Adrenal gland (tissue), 12 donors: ENCODE results near the gene SLC34A3. TPM values are rescaled to one million over a fixed set of nuclear protein-coding genes. Genes with fewer than 3 reads are reported as not detected.

Experiments used
- DNase-seq, 7 donors: peaks; one replicate each; pipeline ENCODE4 v3.0.0-alpha.2; 2019 to 2020
- H3K27ac ChIP-seq, 5 donors: fragments of 200-600 bp; sonication (generic) in 4 of 5; 1 replicate in 3 of 5; 2 replicates in 2 of 5; pipeline versions ENCODE4 v1.5.1 to v1.8.0; 2016 to 2020; ENCODE audit warnings: mild to moderate bottlenecking in 1 of 5
- H3K27me3 ChIP-seq: fragments of 200-600 bp; 2 replicates; pipeline ENCODE4 v1.8.0; 2021
- H3K36me3 ChIP-seq, 2 donors: fragments of 200-600 bp; replicated peaks in 1 of 2; 1 replicate in 1 of 2; 2 replicates in 1 of 2; pipeline versions ENCODE4 v1.5.1 to v1.8.0; 2018 to 2022
- H3K4me1 ChIP-seq, 2 donors: fragments of 200-600 bp; replicated peaks in 1 of 2; 1 replicate in 1 of 2; 2 replicates in 1 of 2; pipeline versions ENCODE4 v1.5.1 to v1.8.0; 2018 to 2021
- H3K4me3 ChIP-seq, 4 donors: fragments of 200-600 bp; sonication (generic) in 3 of 4; one replicate each; pipeline ENCODE4 v1.5.1; 2016 to 2018
- H3K9me3 ChIP-seq, 3 donors: fragments of 200-600 bp; sonication (generic) in 1 of 3; replicated peaks in 1 of 3; 1 replicate in 2 of 3; 2 replicates in 1 of 3; pipeline versions ENCODE4 v1.5.1 to v1.8.0; 2016 to 2021
- POLR2A ChIP-seq, 2 donors: fragments of 450-650 bp; IDR thresholded peaks; one replicate each; pipeline ENCODE4 v1.6.1; 2017; ENCODE audit warnings: antibody characterized with exemption in 2 of 2, mild to moderate bottlenecking in 2 of 2, moderate library complexity in 1 of 2
- WGBS, 4 donors: extraction: QIAGEN DNeasy Blood & Tissue Kit in 2 of 4; methylation state at CpG; one replicate each; pipeline versions ENCODE4 v1.1.5 to v1.1.7; 2013 to 2017; 5-methylcytosine and 5-hydroxymethylcytosine counted together
- intact Hi-C, 2 donors: fragments of 100-400 bp; cut with DNase I; formaldehyde crosslinking; loops; one replicate each; pipeline versions ENCODE4 v1.14.1 to v1.15.0; 2022 to 2023
- polyA plus RNA-seq, 3 donors: library from polyadenylated mRNA; stranded (reverse); fragments of 200-250 nt in 2 of 3; fragments of 350-450 nt in 1 of 3; fragmentation: Illumina TruSeq in 1 of 3; extraction: RNeasy Lipid Tissue Mini Kit (QIAGEN cat#74804) in 1 of 3; gene quantifications; one replicate each; pipeline ENCODE4 v1.2.3, GENCODE V29; 2013 to 2014
- total RNA-seq, 9 donors: library from RNA; depleted of rRNA in 4 of 9; stranded (reverse); fragments of >200 nt in 4 of 9; fragments of 120-200 nt in 1 of 9; fragmentation: NEBNext Ultra II Directional in 1 of 9; extraction: Animal tissue kit (Norgen Biotek cat#: 25700) in 1 of 9; gene quantifications; one replicate each; pipeline versions ENCODE4 v1.1.0 to v1.2.4, GENCODE V29; 2013 to 2023
- TF ChIP-seq, protein P1 (sequence below), 6 experiments: fragments of 450-650 bp in 4 of 6; fragments of 200-600 bp in 2 of 6; sonication (generic) in 1 of 6; IDR thresholded peaks; 1 replicate in 5 of 6; 2 replicates in 1 of 6; pipeline versions ENCODE4 v1.5.1 to v1.8.0; 2016 to 2021; ENCODE audit warnings: antibody characterized with exemption in 6 of 6, mild to moderate bottlenecking in 2 of 6, moderate library complexity in 1 of 6
- donor health status: healthy with polysubstance abuse.
- donor health status: Bipolar disorder and iron deficiency.
- donor health status: DM: yes; HTN: yes; CAD: no.
- donor health status: DM: no; HTN: no; CAD: no.
- donor health status: DM: no; HTN: no; CAD: no.
- donor health status: DM: yes; HTN: yes; CAD: no.

SLC34A3 gene
- total and polyA plus RNA-seq, 12 donors, result not detected

DNA sequence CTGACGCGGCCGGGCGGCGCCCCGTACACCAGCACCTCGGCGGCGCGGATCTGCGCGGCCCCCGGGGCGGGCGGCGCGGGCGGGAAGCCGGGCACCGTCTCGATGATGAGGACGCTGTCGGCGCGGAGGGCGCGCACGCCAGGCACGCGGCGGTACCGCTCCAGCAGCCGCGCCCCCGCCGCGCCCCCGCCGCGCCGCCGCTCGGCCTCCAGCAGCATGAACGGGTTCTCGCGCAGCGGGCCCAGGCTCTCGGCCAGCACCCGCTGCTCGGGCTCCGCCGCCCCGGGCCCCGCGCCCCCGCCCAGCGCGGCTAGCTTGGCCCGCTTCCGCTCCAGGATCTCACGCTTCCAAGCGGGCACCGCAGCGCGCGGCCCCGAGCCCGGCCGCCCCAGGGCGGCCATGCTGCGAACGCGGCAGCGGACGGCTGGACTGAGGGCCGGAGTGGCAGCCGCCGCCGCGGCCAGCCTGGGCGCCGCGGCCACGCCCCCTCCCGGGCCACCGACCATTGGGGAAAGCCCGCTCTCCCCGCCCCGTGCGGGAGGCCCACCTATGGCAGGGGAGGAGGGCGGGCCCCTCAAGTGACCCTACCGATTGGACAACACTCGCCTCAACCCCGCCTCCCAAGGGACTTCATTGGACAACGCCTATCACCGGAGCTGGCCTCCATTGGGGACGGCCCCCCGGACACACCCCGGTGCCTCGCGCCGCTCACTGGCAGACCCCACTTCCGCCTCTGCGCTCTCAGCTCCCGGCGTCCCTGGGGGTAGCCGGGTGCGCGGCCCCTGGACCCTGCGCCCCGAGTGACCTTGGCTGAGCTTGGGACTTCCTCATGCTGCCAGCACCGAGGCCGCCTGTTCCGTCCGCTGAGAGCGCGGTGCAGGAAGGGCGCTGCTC is 30.1 kb upstream of the SLC34A3 start, which contains the start of gene TPRN:
Gene TPRN (minus strand): TSS at position 431 of the 894 bp plus-strand sequence. CDS start 30 bp downstream, at position 401.
- TF ChIP-seq, protein P1, sequence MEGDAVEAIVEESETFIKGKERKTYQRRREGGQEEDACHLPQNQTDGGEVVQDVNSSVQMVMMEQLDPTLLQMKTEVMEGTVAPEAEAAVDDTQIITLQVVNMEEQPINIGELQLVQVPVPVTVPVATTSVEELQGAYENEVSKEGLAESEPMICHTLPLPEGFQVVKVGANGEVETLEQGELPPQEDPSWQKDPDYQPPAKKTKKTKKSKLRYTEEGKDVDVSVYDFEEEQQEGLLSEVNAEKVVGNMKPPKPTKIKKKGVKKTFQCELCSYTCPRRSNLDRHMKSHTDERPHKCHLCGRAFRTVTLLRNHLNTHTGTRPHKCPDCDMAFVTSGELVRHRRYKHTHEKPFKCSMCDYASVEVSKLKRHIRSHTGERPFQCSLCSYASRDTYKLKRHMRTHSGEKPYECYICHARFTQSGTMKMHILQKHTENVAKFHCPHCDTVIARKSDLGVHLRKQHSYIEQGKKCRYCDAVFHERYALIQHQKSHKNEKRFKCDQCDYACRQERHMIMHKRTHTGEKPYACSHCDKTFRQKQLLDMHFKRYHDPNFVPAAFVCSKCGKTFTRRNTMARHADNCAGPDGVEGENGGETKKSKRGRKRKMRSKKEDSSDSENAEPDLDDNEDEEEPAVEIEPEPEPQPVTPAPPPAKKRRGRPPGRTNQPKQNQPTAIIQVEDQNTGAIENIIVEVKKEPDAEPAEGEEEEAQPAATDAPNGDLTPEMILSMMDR (IDR thresholded peaks at IDR 0.05), result peak in 1 of 6 experiments; percentile 14
- TF ChIP-seq POLR2A (IDR thresholded peaks at IDR 0.05), result peak; percentile 92 to 93
- intact Hi-C loops, result no loop called here
- peak within 1 kb of the TSS in 3 of 4 donors; percentile 27 to 91 (median 59) for H3K4me3 ChIP-seq
- H3K9me3 ChIP-seq, result no peaks in the 10 kb centered on the region
- peaks cover 15 to 59% of the 10 kb centered on the region in 2 donors for H3K4me1 ChIP-seq
- 0 to 13% (median 1%) methylated on average over 3 to 118 of the region's 118 CpGs for WGBS, 4 donors
- peak within 1 kb of the TSS in 4 of 5 donors; percentile 52 to 90 (median 70) for H3K27ac ChIP-seq
- H3K27me3 ChIP-seq, result no peaks in the 10 kb centered on the region
- no peaks in the 10 kb centered on the region for H3K36me3 ChIP-seq
- peak; percentile 99 to 100 (median 100) for DNase-seq

GRCh38 chr9:137201205-137201868 is 29.4 kb upstream of the SLC34A3 start:
- no peaks in the 10 kb centered on the region for H3K36me3 ChIP-seq
- intact Hi-C loops, result no loop called here
- TF ChIP-seq POLR2A (IDR thresholded peaks at IDR 0.05), result peak in 1 of 2 donors; percentile 30
- TF ChIP-seq, protein P1 (IDR thresholded peaks at IDR 0.05), result no peak
- H3K27ac ChIP-seq, result peak overlapping the region in 4 of 5 donors; percentile 52 to 86 (median 70)
- H3K4me1 ChIP-seq, result peaks cover 15 to 64% of the 10 kb centered on the region in 2 donors
- peak overlapping the region in 3 of 4 donors; percentile 14 to 61 (median 59) for H3K4me3 ChIP-seq
- H3K9me3 ChIP-seq, result no peaks in the 10 kb centered on the region
- no peak for DNase-seq
- 15 to 18% (median 17%) methylated on average over 13 to 23 of the region's 23 CpGs for WGBS, 4 donors
- no peaks in the 10 kb centered on the region for H3K27me3 ChIP-seq

DNA sequence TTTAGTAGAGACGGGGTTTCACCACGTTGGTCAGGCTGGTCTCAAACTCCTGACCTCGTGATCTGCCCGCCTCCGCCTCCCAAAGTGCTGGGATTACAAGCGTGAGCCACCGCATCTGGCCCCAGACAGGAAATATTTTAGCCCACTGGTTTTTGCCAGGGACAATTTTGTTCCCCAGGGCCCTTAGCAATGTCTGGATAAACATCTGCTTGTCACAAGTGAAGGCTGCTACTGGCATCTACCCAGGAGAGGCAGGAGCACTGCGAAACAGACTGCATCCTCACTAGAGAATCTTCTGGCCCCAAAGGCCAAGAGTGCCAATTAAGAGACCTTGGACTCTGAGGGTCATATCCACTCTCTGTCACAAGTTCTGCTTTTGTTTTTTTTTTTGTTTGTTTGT is 27.7 kb upstream of the SLC34A3 start:
- Histone ChIP-seq H3K4me3 (no peak overlapping the region), H3K36me3 (no peaks in the 10 kb centered on the region), H3K9me3 (no peaks in the 10 kb centered on the region), H3K27ac (no peak overlapping the region), H3K4me1 (peaks cover 15 to 64% of the 10 kb centered on the region in 2 donors), H3K27me3 (no peaks in the 10 kb centered on the region)
- WGBS, 4 donors, result 69 to 82% (median 78%) methylated on average over 8 of the region's 8 CpGs
- DNase-seq, result no peak
- intact Hi-C loops, result no loop called here
- TF ChIP-seq POLR2A (IDR thresholded peaks at IDR 0.05), result no peak
- TF ChIP-seq, protein P1 (IDR thresholded peaks at IDR 0.05), result no peak

GRCh38 chr9:137204731-137205125 is 26.0 kb upstream of the SLC34A3 start:
- Histone ChIP-seq H3K4me1 (peaks cover 15 to 47% of the 10 kb centered on the region in 2 donors), H3K27me3 (no peaks in the 10 kb centered on the region), H3K9me3 (no peaks in the 10 kb centered on the region), H3K36me3 (no peaks in the 10 kb centered on the region), H3K4me3 (peak overlapping the region; percentile 44 to 98 (median 76)), H3K27ac (peak overlapping the region in 4 of 5 donors; percentile 70 to 97 (median 78))
- TF ChIP-seq, protein P1 (IDR thresholded peaks at IDR 0.05), result no peak
- TF ChIP-seq POLR2A (IDR thresholded peaks at IDR 0.05), result no peak
- no peak for DNase-seq
- intact Hi-C loops, result no loop called here
- 10 to 28% (median 15%) methylated on average over 11 to 21 of the region's 21 CpGs for WGBS, 4 donors
